ENCODE results near the gene TPCN1. TPM values are rescaled to one million over a fixed set of nuclear protein-coding genes. Genes with fewer than 3 reads are reported as not detected.

The TPCN1 gene
- total and polyA plus RNA-seq, 2 of the 8 experiments (the other 6 are each of a cell fraction or from before 2014, with no cell fraction given) = 14.9 to 21.4 TPM

DNA sequence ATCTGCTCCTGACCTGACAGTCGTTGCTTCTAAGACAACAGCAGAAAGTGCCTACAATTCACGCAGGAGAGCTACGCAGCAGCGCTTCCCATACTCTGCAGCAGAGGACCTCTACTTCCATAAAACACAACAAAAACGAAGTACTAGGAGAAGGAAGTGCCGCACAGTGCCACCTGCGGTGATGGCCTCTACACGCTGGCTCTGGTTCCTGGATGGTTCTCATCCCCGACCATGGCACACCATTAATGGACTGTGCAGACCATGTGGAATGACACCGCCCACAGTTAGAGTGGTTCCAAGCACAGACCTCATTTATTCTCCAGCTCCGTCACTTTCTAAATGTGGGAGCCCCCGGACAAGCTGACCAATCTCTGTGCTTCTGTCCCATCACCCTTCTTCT lies 28.3 kb downstream of the TPCN1 start:
- Histone ChIP-seq H4K5ac (ENCODE audit: insufficient read length, low read depth, low read length) (no peak overlapping the region), H3K4me2 (ENCODE audit: insufficient read depth in 1 of 2, low read depth in 2 of 2, low read length in 2 of 2) (no peak overlapping the region), H3K79me2 (ENCODE audit: control insufficient read depth in 1 of 2, insufficient read depth in 2 of 2, low read length in 2 of 2) (no peaks in the 10 kb centered on the region), H3K4me1 (replicated peaks in 1 of 4; ENCODE audit: control insufficient read depth in 3 of 4, insufficient read depth in 4 of 4, low read length in 3 of 4) (peaks cover 10 to 28% (median 17%) of the 10 kb centered on the region in 4 experiments), H3K27ac (ENCODE audit: low read depth, low read length) (no peak overlapping the region), H2BK5ac (ENCODE audit: low read depth, low read length) (no peak overlapping the region), H4K20me1 (replicated peaks in 1 of 2; ENCODE audit: control insufficient read depth in 1 of 2, insufficient read depth in 2 of 2, low read length in 2 of 2) (no peaks in the 10 kb centered on the region), H3K18ac (ENCODE audit: extremely low read depth, low read length) (no peak overlapping the region), H2AK5ac (ENCODE audit: low read depth, low read length) (no peak overlapping the region), H3K56ac (replicated peaks; ENCODE audit: insufficient read length, low read depth, low read length) (no peak overlapping the region), H3K9ac (replicated peaks in 1 of 4; ENCODE audit: extremely low read depth in 1 of 4, low read depth in 3 of 4, low read length in 3 of 4) (no peak overlapping the region), H3K9me3 (ENCODE audit: insufficient read depth in 2 of 2, low read depth in 1 of 2, low read length in 1 of 2) (no peaks in the 10 kb centered on the region), H4K91ac (replicated peaks; ENCODE audit: insufficient read length, low read length) (no peak overlapping the region), H3K36me3 (ENCODE audit: control insufficient read depth in 2 of 4, insufficient read depth in 4 of 4, low read length in 3 of 4) (no peaks in the 10 kb centered on the region), H3K79me1 (ENCODE audit: low read depth, low read length) (no peaks in the 10 kb centered on the region), H2BK15ac (ENCODE audit: low read length) (no peak overlapping the region), H2AFZ (ENCODE audit: low read length) (no peak overlapping the region), H3K27me3 (replicated peaks in 1 of 4; ENCODE audit: control insufficient read depth in 3 of 4, extremely low read depth in 1 of 4, insufficient read depth in 3 of 4, low read length in 3 of 4) (no peaks in the 10 kb centered on the region), H2BK120ac (replicated peaks; ENCODE audit: low read depth, low read length) (no peak overlapping the region), H2BK12ac (ENCODE audit: low read depth, low read length) (no peak overlapping the region; the same call in 1 of the 2 replicates), H4K8ac (ENCODE audit: extremely low read depth, insufficient read depth, low read length) (no peak overlapping the region), H2BK20ac (ENCODE audit: low read length) (no peak overlapping the region), H3K14ac (ENCODE audit: insufficient read length) (no peak overlapping the region), H3K4ac (replicated peaks; ENCODE audit: insufficient read length, low read depth, low read length) (no peak overlapping the region), H3K23me2 (ENCODE audit: low read depth, low read length) (no peaks in the 10 kb centered on the region; the same call in 1 of the 2 replicates), H3K23ac (ENCODE audit: insufficient read length) (no peak overlapping the region), H3K4me3 (ENCODE audit: extremely low read depth in 1 of 4, insufficient read depth in 2 of 4, low read depth in 3 of 4, low read length in 4 of 4) (no peak overlapping the region)
- CTCF ChIA-PET (ENCODE audit: partially characterized antibody) = interaction anchor here (1.0 to 1.8 kb wide), 5 partner anchors 17 to 99 kb away, joined by 3 to 9 read pairs (median 3); no protein-coding TSS in a partner anchor
- FAIRE-seq (no peak), DNase-seq (ENCODE audit: low read depth in 1 of 2, low spot score in 2 of 2) (no peak)
- 95% methylated on average over 12 of the region's 12 CpGs; no CpG with 5 or more reads in 1 of the 2 experiments for WGBS, 2 experiments (ENCODE audit: extremely low coverage in 1 of 2, insufficient coverage in 1 of 2, insufficient read length in 1 of 2, insufficient replicate concordance in 2 of 2, low coverage in 1 of 2, low lambda C conversion rate in 2 of 2, missing lambda C conversion rate in 1 of 2)
- POLR2A ChIA-PET (ENCODE audit: partially characterized antibody) = interaction anchor here (0.9 to 1.1 kb wide), 2 partner anchors 17 to 28 kb away, joined by 3 to 4 read pairs; partner anchors contain the start of gene TPCN1
- TF ChIP-seq SP2 (IDR thresholded peaks at IDR 0.05; ENCODE audit: low read length) (no peak), KDM5A (IDR thresholded peaks at IDR 0.05; ENCODE audit: low read length) (no peak), EGR1 (IDR thresholded peaks at IDR 0.05; ENCODE audit: borderline replicate concordance, low read depth, low read length) (no peak), SAP30 (IDR thresholded peaks at IDR 0.05; ENCODE audit: insufficient read depth, insufficient replicate concordance, low read length) (no peak), YY1 (IDR thresholded peaks at IDR 0.05; ENCODE audit: low read depth, low read length) (no peak), CTBP2 (IDR thresholded peaks at IDR 0.05; ENCODE audit: borderline replicate concordance, insufficient read depth, insufficient read length, low read length) (no peak), POLR2A (IDR thresholded peaks at IDR 0.05; ENCODE audit: control extremely low read depth in 1 of 2, low read depth in 2 of 2, low read length in 2 of 2) (no peak), JUND (IDR thresholded peaks at IDR 0.05; ENCODE audit: low read length) (no peak), SUZ12 (IDR thresholded peaks at IDR 0.05; ENCODE audit: low read length) (no peak), BACH1 (IDR thresholded peaks at IDR 0.05; ENCODE audit: low read length) (no peak)
- TF ChIP-seq, protein P1, sequence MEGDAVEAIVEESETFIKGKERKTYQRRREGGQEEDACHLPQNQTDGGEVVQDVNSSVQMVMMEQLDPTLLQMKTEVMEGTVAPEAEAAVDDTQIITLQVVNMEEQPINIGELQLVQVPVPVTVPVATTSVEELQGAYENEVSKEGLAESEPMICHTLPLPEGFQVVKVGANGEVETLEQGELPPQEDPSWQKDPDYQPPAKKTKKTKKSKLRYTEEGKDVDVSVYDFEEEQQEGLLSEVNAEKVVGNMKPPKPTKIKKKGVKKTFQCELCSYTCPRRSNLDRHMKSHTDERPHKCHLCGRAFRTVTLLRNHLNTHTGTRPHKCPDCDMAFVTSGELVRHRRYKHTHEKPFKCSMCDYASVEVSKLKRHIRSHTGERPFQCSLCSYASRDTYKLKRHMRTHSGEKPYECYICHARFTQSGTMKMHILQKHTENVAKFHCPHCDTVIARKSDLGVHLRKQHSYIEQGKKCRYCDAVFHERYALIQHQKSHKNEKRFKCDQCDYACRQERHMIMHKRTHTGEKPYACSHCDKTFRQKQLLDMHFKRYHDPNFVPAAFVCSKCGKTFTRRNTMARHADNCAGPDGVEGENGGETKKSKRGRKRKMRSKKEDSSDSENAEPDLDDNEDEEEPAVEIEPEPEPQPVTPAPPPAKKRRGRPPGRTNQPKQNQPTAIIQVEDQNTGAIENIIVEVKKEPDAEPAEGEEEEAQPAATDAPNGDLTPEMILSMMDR (IDR thresholded peaks at IDR 0.05; ENCODE audit: control extremely low read depth in 1 of 3, insufficient read depth in 1 of 3, low read depth in 1 of 3, low read length in 3 of 3) = no peak

Measured in H1 (cell line).